DMS153 (cell line): ENCODE measurements around the gene TEX52.

Experiments
- DNase-seq: peaks from one replicate; lab custom pipeline; 2025; lab: John Stamatoyannopoulos, UW

Gene TEX52

DNA sequence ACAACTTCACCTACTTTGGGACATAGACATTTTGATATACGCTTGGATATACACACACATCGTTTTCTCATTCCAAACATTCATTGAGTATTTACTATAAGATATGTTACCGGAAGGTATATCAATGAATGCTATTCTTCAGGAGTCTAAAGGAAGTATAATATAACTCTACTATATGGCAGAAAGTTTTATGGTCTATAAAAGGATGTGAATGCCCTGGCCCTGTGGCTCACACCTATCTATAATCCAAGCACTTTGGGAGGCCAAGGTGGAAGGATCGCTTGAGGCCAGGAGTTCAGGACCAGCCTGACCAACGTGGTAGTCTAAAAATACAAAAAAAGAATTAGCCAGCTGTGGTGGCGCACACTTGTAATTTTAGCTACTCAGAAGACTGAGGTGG is 27.6 kb downstream of the TEX52 start:
- no peak for DNase-seq

DNA sequence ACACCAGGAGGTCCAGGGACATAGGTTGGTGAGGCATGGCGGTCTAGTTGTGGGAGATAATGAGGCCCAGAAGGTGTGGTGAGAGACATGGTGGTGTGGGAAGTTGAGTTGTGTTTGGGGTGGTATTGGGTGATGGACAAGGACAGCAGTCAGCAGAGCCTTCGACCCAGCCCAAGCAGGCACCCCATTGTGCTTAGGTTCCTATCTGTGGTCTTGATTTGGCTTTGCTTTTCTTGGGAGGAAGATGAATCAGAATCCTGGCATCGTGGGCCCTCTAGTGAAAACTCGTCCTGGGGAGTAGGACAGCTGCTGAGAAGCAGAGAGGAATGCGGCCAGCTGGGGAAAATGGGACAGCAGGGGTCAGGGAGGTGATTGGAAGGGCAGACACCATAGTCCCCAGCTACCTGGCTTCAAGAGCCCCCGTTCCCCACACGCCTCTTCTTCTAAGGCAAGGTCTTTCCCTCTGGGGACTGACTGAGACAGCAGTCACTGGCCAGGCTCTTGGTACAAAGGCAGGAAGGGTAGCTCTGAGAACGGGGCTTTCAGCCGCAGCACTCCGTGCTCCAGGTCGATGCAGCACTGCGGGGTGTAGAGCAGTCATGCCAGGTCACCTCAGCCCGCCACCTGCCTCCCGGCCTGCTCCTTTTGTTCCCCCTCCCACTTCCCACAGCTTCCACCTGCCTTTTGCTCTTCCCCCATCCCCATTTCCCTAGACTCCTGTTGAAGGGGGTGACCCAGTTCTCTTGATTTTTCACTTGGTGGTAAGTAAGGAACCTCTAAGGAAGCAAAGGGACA is 29.9 kb downstream of the TEX52 start:
- no peak for DNase-seq

DNA sequence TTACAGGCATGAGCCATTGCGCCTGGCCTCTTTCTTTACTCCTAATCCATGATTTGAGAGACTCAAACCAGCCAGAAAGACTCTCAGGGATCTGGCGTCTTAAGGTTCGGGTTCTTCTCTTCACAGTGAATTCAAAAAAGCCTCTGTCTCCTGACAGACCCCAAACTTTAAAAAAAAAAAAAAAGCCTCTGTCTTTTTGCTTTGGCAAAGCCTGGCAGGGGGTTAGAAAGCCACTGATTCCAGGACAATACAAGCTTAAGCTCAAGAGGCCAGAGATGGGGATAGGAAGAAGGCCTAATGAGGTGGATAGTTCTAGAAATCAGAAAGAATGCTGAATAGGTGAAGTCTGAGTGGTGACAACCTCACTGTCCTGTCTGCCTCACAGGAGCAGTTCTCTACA is 30.8 kb downstream of the TEX52 start:
- no peak for DNase-seq

DNA sequence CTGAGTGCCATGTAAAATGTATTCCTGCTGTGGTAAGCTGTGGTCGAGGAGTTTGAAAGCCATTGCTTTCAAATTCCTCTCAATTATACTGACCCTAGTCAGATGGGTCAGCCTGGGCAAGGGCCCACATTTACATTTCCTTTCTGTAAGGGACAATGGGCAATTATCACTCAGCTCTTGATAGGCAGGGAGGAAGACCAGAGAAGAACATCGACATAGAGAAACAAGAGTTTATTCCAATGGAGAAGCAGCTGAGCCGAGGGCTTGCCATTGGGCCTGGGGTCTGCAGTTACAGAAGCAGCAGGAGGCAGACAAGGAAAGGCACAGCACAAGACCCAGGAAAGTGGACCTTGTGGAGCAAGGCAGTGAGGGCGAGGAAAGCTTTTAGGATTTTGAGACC is 31.7 kb downstream of the TEX52 start:
- DNase-seq: no peak

DNA sequence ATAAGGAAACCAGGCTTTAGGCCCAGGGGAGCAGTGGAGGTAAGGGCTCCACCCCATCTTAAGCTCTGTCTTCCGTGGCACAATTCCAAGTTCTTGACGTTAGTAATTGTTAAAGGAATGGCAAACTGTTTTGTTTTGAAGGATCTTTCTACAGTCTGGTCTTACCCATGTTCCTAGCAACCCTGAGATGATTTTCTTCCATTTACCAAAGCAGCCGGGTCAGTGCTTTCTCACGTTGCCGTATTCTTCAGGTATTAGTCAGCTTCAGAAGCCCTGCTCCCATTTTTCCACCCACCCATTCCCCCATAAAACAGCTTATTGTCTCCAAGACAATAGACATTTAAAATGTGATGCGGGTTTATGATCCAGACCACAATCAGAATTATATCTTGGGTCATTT is 32.3 kb downstream of the TEX52 start:
- no peak for DNase-seq

DNA sequence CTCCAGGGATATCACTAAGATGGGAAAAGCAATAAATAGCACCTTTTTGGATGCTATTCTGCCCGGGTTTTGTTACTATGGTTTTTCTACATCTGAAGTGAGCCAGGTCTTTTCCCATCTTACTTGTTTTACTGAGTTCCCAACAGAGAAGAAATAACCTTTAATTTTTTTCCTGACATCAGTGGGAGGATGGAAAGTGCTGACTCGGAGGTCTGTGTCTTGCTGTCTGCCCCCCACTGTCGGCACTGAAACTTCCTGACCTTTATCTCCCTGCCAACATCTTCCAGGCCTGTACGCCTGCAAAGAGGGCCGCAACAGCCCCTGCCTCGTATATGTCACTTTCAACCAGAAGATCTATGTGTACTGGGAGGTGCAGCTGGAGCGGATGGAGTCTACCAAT is 33.4 kb downstream of the TEX52 start:
- DNase-seq: no peak

DNA sequence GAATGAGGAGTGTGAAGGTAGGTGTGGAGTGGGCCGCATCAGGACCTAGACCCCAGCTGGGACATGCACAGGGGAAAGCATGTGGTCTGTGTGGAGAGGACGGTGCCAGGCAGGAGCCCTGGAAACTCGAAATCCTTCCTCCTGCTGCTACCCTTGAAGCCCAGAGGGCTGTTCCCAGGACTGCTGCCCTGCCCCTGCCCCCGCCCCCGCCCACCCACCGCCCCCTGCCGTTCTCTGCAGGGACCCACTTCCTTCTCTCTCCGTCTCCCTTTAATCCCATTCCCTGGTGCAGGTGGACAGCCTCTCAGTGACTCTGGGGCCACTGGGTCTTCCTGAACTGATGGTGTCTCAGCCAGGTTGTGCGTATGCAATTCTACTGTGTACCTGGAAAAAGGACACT is 36.4 kb downstream of the TEX52 start:
- DNase-seq: no peak

DNA sequence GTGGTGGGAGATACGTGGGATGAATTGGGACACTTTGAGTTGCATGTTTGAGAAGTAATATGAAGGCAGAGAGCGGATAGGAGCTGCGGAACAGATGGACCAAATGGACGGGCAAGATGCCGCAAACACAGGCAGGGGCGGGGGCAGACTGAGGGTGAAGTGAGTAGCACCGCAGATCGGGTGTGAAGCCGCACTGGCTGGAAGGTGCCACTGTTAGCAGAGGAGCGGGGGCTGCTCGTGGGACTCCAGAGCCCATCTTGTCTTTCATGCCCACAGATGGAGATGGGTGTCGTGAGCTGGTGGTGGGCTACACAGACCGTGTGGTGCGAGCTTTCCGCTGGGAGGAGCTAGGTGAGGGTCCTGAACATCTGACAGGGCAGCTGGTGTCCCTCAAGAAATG is 37.0 kb downstream of the TEX52 start:
- DNase-seq: no peak

DNA sequence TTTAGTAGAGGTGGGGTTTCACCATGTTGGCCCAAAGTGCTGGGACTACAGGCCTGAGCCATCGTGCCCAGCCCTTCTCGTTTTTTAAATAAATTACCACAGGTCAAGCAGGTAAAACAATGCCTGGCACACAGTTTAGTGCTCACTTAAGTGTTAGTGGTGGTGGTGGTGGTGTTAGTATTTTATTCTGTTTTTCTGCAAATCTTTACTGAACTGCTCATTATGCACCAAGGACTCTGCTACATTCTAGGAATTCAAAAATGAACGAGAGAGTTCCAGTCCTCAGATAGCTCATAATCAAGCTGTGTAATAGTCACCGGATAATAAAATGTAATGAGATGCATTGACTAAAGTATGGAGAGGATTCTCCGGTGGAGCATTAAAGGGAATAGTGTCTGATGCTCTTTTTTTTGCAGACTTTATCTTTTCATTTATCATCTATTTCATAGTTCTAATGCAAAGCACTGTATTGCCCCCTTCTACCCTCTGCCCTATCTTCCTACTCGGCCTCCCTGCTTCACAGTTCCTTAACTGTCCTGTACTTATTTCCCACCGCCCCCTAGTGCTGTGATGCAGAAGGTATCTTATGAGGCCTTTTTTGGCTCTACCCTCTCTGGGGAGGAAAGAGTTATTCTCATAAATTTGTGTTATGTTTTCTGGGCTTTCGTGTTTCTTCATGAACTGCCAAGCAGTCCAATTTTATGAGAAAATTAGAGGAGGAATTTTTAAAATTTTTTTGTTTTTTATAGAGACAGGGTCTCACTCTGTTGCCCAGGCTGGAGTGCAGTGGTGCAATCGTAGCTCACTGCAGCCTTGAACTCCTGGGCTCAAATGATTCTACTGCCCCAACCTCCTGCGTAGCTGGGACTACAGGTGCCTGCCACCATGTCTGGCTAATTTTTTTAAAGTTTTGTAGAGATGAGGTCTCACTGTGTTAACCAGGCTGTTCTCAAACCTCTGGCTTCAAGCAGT is 43.3 kb downstream of the TEX52 start:
- peak; percentile 53 for DNase-seq

DNA sequence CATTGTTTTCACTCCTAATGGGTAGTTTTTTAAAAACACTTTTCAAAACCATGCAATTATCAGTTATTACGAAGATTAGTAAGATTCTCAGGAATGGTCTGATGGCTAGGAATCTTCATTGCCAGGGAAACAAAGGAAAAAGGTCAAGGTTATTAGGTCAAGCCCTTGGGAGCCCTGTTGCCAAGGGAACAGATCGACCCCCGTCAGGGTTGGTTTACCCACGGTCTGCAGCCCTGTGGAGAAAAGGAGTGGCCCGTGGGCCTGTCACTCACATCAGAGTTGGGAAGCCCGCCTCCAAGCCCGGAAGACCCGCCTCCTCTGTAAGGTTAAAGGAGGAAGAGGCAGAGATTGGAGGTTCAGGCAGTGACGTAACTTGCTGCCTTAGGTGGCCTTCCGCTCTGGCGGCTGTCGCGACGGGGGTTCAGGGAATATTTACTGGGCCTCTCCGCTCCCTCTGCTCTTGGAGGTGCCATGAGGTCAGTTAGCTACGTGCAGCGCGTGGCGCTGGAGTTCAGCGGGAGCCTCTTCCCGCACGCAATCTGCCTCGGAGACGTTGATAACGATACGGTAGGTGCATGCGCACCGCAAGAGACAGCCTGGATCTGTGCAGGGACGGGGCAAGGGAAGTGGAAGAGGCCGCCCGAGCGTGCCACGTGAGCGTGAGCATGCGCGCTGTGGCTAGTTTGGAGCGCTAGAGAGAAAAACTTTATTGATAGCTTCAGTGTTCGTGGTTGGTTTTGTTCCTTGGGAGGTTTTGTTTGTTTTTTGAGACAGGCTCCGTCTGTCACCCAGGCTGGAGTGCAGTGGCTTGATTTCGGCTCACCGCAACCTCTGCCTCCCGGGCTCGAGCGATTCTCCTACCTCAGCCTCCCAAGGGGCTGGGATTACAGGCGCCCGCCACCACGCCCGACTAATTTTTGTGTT is 44.3 kb downstream of the TEX52 start, which contains the start of gene ITFG2:
TSS of gene ITFG2 (plus strand) at position 379 of the 924 bp plus-strand sequence. CDS start at position 472, 93 bp downstream.
- peak; percentile 99 for DNase-seq

DNA sequence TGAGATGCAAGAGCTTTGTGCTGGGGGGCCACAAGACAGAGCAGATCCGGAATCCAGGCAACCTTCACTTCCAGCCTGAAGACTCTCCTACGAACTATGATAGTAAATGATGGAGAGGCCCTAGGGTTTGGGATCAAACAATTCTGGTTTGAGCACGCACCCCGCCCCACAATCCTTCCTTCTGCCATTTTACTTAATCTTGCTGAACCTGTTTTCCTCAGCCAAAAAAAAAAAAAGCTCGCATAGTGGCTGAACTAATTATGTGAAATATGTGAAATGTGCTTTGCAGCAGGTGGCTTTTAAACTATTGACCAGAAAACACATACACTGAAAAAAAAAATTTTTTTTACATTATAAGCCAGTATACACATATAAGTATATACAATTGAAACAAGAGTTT is 45.0 kb downstream of the TEX52 start:
- DNase-seq: no peak

DNA sequence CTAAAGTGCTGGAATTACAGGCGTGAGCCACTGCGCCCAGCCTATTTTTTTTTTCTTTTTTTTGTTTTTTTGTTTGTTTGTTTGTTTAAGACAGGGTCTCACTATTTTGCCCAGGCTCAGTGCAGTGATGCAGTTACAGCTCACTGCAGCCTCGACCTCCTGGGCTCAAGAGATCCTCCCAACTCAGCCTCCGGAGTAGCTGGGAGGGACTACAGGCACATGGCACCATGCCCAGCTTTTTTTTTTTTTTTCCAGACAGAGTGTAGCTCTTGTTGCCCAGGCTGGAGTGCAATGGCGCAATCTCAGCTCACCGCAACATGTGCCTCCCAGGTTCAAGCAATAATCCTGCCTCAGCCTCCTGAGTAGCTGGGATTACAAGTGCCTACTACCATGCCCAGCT is 50.1 kb downstream of the TEX52 start:
- no peak for DNase-seq

DNA sequence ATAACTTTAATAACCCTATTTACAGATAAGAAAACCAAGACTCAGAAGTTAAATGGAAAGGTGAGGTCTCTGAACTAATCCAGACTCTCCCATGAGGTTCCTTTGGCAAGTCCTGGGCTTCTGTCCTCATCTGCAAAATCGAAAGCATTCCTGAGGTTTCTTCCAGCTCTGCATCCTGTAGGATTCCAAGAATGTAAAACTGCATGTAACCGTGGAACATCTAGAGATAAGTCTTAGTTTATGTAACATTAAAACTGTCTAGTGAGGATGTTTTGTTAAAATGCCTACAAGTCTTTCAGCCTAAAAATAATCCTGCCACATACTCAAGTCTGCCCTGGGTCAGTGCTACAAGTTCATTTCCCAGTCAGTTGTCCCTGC is 51.7 kb downstream of the TEX52 start:
- no peak for DNase-seq

DNA sequence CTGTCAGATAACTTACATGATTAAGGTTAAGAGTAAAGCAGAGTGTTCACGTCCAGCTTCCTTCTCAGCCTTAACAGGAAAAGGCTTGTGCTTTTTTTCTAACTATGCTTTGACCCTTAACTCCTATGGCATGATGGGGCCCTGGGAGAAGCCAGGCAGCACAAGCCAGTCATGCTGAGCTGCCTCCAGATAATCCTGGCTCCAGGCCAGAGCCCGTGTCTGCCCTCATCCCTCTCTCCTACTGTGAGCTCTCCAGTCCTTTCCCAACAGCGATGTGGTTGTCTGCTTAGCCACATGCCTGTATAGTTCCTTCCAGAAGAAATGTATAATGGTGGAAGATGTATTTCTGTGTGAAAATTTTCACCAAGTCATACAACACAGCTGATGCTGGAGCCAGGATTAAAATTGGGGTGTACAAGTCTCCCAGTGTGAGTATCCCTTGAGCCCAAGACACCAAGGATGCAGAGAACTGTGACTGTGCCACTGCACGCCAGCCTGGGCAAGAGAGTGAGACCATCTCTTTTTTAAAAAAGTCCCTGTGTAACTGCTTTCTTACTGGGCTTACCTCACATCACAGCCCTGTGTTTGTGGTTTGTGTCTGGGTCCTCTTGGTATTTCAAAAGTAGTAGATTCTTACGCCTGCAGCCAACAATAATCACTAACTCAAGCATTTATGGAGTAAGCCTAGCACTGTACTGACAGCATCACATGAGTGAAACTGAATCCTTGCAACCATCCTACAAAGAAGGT is 52.3 kb downstream of the TEX52 start:
- no peak for DNase-seq

DNA sequence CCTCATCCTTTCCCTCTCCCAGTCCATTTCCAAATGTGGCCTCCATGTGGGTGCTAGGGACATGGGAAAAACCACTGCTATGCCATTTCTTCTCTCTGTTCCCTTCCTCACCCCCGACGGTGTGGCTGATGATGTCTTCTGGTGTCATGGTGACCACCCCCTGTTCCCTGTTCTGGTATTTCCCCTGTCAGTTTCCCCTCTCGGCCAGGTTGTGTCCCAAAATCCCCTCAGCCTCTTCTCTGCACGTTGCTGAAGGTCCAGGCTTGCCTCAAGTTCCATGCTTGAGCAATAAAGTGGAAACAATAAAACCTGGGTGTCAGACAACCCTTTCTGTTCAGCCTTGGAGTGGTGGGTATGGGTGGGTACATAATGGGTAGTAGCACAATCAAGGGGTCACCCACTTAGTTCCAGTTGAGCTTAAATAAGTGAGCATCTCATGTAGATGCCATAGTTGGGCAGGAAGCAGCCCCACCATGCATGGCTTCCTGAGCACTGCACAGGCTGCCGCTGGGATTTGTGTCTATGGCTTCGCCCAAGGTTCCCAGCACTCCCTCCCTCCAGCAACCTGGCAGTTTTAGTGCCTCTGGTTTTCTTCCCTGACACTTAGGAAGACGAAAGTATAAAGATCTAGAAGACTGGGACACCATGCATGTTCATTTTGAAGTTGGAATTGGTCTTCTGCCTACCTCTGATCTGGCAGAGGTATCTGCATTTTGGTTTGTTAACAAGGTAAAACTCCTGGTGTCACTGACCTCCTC is 53.0 kb downstream of the TEX52 start:
- DNase-seq: no peak

DNA sequence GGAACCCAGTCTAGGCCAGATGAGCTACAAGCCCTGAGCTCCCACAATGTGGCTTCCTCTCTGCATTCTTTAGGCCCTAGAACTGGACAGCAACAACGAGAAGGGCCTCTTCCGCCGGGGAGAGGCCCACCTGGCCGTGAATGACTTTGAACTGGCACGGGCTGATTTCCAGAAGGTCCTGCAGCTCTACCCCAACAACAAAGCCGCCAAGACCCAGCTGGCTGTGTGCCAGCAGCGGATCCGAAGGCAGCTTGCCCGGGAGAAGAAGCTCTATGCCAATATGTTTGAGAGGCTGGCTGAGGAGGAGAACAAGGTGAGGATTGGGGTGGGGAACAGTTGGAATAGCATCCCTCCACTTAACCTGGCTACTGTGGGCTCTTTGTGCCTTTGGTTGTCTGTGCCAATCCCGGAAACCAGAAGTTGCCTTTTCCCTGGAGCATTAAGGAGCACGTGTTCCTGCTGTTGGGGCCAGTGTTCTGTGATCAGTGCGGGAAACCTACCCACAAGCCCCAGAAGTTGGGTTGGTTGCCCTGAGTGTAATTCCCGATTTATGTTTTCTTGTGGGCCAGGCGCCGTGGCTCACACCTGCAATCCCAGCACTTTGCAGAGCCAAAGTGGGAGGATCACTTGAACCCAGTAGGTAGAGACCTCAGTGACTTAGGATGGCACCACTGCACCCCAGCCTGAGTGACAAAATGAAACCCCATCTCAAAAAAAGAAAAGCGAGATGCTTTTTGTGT is 55.6 kb downstream of the TEX52 start:
- no peak for DNase-seq

DNA sequence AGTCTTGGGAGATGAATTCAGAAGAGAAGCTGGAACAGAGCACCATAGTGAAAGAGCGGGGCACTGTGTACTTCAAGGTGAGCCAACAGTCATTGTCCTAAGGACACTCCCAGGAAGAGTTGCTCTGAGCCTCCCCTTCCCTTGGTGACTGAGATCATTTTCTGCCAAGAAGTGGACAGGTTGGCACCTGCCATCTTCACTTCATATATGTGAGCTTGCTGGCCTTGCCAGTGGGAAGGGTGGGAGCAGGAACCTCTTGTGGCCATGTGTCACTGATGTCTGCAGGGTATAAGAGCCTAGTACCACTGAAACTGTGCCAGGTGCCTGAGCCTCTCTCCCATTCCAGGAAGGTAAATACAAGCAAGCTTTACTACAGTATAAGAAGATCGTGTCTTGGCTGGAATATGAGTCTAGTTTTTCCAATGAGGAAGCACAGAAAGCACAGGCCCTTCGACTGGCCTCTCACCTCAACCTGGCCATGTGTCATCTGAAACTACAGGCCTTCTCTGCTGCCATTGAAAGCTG is 56.7 kb downstream of the TEX52 start:
- DNase-seq: no peak
